Measurements from ENCODE around the gene GUCA1C.

DNA sequence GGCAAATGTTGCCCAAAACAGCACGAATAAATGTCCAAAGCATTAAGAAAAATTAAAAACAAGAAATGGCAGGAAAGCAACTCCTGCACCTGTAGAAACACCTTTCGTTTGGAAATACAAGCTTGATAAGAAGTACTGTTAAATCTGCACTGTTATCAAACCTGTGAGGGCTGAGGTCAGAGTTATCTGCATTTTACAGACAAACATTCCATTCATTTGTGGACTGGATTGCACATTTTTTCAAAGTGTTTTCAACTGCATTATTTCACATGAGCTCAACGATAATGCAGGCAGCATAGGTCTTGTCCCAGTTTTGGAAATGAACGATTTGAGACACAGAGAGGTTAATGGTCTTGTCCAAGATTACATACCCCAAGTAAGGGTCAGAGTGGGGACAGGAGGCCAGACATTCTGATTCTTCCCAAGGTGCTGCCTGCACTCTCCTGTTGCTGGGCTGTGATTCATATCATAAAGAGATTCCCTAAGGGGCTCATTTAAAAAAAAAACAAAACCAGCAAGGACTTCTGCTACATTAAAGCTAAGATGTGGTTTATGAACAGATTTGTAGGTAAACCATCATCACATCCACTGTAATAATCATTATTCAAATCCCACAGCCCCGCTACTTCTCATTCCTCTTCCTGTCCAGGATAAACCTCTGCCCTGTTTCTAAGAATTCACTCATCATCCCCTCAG lies 13.0 kb downstream of the GUCA1C start:
- TF ChIP-seq, protein P1, sequence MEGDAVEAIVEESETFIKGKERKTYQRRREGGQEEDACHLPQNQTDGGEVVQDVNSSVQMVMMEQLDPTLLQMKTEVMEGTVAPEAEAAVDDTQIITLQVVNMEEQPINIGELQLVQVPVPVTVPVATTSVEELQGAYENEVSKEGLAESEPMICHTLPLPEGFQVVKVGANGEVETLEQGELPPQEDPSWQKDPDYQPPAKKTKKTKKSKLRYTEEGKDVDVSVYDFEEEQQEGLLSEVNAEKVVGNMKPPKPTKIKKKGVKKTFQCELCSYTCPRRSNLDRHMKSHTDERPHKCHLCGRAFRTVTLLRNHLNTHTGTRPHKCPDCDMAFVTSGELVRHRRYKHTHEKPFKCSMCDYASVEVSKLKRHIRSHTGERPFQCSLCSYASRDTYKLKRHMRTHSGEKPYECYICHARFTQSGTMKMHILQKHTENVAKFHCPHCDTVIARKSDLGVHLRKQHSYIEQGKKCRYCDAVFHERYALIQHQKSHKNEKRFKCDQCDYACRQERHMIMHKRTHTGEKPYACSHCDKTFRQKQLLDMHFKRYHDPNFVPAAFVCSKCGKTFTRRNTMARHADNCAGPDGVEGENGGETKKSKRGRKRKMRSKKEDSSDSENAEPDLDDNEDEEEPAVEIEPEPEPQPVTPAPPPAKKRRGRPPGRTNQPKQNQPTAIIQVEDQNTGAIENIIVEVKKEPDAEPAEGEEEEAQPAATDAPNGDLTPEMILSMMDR (IDR thresholded peaks at IDR 0.05 in 8 of 11, conservative IDR thresholded peaks at IDR 0.05 in 3 of 11): no peak
- no peak for TF ChIP-seq POLR2A (IDR thresholded peaks at IDR 0.05)

All from spleen (tissue), 7 donors.